Sciatic nerve (tissue), 2 donors: Measurements from ENCODE around the gene GNAZ. TPM values are rescaled to one million over a fixed set of nuclear protein-coding genes. Genes with fewer than 3 reads are reported as not detected.
A peak's percentile ranks its signal among the peaks of the same experiment; 100 is the strongest.

ENCODE experiments used
- ATAC-seq: fragments of 200-7000 bp; cut with Tn5 transposase; one replicate; pipeline ENCODE4 v1.9.1; 2020; ENCODE audit warnings: mild to moderate bottlenecking, moderate library complexity
- DNase-seq: peaks from one replicate; pipeline ENCODE4 v3.0.0-alpha.2; 2020; ENCODE audit warnings: low spot score
- intact Hi-C: fragments of 100-400 bp; cut with DNase I; formaldehyde crosslinking; loops from one replicate; pipeline ENCODE4 v1.14.2; 2022
- total RNA-seq: library from RNA; stranded (reverse); fragmentation: NEBNext Ultra II Directional; extraction: Animal tissue kit (Norgen Biotek cat#: 25700); gene quantifications from one replicate; pipeline ENCODE4 v1.2.1, GENCODE V29; 2021
- donor health status: DM: no; HTN: no; CAD: no.
- donor health status: DM: no; HTN: no; CAD: no.

The GNAZ gene
- total RNA-seq, 1 donor from 2014 or later: 22.8 TPM

DNA sequence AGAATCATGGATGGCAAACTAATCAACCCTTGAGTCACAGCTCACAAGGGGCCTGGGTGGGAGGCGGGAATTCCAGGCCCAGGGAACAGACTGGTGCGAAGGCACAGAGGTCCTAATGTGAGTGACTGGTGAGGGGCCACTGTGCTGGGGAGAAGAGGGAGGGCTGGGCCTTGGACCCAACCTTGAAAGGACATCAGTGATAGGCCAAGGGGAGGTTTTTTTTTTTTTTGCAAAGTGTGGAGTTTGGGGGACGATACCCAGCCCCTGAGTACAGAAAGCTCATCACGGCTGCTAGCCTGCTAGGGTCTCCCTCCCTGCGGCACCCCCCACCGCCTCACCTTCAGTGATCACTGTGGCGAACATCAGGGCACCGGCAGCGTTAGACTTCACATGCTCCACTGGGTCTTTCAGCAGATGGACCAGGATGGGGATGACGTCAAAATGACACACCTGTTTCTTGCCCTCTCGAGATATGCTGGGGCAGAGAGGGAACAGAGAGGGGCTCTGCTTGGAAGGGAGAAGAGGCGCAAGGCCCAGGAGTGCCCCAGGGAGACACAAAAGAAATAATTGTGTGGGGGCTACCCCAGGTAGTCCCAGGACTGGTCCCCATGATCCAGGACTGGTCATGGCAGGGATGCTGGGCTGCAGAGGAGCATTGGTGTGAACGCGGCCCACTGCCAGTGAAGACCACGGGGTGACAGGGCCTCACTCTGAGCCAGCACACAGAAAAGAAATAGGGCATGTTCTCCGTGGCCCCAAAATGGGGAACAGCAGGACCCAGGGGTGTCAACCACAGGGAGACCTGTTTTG lies 8.6 kb upstream of the GNAZ start:
- ATAC-seq: no peak
- DNase-seq: peak; percentile 38
- intact Hi-C loops: loop anchor here (2.0 kb wide), 1 partner anchor 17 kb away; no protein-coding TSS in a partner anchor

- no peak for DNase-seq
- intact Hi-C loops: loop anchor here (2.0 kb wide), 1 partner anchor 18 kb away; no protein-coding TSS in a partner anchor
- ATAC-seq: no peak
Measured at GRCh38 chr22:23062616-23063538, 7.4 kb upstream of the GNAZ start.

DNA sequence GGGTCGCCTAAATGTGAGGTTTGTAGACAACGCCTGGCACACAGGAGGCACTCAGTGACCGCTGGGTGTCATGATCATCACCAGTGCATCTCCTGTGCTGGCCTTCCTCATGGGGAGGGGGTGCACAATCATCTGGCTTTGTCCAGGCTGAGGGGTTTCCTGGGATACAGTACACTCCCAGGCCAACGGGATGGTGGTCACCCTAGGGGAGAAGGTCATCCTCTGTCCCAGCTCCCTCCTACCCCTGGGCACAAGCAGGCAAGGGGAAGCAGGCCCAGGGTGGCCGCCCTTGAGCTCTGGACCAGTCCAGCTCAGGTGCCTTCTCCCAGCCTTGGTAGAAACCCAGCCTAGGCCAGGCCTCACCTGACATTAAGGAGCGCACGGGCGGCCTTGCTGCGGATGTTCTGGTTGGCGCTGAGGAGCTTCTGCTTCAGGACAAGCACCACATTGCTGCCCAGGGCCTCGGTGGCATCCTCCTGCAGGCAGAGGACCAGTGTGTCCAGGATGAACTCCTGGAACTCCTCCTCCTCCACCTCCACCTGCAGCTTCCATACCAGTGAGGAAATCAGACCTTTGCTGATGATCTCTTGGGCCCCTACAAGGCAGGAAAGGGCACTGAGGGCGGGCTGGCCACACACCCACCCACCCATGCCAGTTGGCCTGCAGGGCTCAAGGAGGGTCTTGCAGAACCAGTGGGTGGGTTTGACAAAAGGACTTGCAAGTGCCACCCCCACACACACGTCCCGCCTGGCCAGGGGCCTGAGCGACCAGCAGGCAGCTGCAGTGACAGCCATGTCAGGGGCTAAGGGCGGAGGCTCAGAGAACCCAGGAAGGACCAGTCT lies 6.6 kb upstream of the GNAZ start:
- DNase-seq (peak; percentile 40), ATAC-seq (no peak)

DNA sequence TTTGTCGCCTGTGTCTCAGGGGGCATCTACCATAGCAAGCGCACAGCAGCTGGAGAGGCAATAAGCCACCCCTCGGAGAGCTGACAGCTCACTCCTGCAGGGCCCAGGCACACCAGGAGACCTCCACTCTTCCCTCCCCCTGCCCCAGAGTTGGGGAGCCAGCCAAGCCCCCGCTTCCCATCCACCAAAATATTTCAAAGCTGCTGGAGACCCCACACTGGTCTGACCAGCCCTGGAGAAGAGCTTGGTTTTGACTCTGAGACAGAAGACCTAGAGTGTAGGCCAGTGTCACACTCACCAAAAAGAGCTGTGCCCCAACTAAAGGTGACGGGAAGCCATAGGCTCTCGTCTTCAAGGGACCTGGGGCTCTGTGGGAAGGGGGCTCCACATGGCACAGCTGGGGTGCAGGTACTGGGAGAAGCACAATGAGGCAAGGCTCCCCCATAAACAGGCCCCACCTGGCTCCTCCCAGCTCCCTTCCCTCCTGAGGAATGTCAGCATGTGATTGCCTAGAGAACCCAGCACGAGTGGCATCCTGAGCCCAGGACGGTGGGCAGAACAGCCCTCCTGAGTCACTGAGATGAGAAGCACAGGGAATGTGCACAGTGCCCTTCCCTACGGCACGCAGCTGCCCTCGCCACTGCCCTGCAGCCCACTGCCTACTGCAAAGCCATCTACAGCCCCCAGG lies 5.8 kb upstream of the GNAZ start:
- ATAC-seq (no peak), DNase-seq (peak; percentile 35)
- intact Hi-C loops: no loop called here

More for the DNA sequence above, 6.6 kb upstream of the GNAZ start:
- intact Hi-C loops: loop anchor here (2.0 kb wide), 1 partner anchor 19 kb away; no protein-coding TSS in a partner anchor

DNA sequence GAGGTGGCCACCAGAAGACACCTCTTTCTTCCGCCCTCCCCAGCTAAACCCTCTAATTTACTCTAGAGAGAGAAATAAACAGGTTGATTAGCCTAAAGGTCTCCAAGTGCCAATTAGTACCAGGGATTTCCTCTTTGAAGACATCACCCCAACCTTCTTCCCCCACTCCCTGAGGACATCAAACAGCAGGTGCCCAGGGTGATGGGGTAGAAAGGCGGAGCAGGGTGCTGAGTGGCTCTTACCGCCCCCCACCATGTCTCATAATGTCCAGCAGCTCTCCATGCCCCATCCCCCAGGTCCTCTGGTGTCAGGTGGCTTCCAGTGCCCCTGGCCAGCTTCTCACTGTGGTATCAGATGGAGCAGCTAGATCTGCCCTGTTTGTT lies 5.3 kb upstream of the GNAZ start:
- intact Hi-C loops: no loop called here
- ATAC-seq (no peak), DNase-seq (peak; percentile 45)

- DNase-seq: peak; percentile 36
- ATAC-seq: no peak
- intact Hi-C loops: no loop called here
Measured at GRCh38 chr22:23065495-23066122, 4.7 kb upstream of the GNAZ start.

DNA sequence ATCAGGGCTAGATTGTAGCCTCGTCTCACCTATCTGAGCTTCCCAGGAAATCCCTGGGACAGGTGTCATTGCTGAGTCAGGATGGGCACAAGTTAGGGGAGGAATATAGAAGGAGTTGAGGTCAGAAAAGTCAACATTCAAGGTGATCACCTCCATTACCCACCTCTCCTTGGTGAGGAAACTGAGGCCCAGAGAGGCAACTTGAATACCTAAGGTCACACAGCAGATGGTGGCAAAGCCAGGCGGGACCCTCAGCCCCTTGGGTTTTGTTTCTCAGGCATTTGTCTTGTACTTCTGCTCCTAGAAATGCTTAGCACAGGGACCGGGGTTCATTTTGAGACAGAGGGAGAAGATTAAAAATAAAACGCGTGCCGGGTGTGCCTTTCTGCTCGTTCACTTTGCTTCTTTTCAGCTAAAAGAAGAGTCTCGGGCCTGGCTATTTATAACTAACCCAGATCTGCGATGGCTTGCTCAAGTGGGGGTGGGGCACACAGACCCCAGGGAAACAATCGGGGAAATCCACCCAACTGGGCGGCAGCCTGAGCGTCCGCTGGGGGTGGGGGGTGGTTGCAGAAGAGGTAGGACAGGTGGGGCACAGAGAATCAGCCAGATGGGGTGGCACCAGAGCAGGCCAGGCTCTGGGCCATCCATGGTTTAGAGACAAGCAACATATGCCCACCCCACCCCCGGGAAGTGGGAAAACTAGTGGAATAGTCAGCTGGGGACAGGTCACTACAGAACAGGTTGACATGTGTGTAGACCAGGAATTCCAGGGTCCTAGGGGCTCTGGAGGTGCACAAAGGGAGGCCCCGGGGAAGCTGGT lies 3.9 kb upstream of the GNAZ start:
- intact Hi-C loops: no loop called here
- no peak for ATAC-seq
- DNase-seq: peak; percentile 51

DNA sequence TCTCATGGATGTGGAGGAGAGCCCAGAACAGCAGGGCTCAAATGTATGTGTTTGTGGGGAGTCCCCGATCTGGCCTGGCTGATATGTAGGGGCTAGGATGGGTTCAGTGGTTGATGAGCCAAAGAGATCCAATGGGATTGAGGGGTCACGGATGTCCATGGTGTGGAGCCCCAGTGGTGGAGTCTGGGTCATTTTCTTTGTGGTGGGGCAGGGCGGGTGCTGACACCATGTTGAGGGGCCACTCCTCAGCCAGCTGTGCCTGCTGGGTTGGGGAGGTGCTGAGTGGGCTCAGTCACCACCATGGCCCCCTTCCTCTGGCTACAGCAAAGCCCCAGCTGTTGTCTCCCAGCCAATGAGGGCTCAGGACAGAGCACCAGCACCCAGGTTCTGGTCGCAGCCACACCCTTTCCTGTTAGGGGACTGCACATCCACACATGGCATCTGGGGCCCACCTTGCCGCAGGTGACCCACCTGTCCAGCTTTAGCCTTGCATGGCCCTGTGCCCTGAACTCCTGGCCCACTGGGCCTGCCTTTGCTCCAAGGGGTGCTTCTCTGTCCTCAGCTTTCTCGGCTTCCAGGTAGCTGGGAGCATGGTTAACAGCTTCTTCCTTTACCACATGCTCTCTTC lies 3.2 kb upstream of the GNAZ start:
- intact Hi-C loops: no loop called here
- ATAC-seq (no peak), DNase-seq (peak; percentile 39)

DNA sequence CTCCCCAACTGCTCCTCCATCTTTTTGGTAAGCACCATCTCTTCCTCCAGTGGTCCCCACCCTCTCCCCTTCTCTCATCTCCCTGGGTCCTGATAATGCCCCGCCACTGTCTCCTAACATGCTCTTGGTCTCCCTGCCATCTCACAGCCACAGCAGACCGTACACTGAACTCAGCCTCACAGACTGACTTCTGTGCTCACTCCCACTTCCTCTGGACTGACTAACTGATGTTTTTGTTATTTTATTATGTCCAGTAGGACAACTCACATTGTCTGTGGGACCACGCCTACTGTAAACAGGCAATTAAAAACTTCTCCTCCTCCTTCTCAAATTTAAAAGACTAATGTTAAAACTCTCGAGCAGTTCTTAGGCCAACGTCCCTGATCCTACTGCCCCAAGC lies 2.6 kb upstream of the GNAZ start:
- ATAC-seq (no peak), DNase-seq (no peak)
- intact Hi-C loops: no loop called here

- intact Hi-C loops: no loop called here
- ATAC-seq: no peak
- DNase-seq: peak; percentile 56
Measured at GRCh38 chr22:23068096-23068831, 2.1 kb upstream of the GNAZ start.

DNA sequence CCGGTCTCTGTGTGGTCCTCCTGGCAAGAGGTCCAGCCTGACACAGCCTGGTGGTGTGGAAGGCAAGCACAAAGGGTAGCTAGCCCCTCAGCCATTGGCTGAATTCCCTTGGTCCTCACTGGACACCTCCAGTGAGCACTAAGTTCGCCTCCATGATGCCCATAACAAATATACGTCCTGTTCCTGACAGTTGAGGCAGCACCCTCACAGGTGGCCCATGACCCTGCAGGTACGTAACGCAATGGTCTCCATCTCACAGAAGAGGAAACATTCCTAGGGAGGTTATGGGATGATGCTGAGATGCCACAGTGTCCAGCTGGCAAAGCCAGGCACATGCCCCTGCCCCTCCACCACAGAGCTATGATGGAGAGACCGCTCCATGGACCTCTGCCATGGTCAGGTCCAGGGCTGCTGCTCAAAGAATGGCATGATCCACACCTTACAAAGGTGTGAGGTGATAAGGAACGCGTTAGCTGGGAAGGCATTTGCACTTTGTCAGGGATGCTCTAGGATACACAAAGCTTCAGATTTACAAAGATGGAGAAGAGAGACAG lies 1.4 kb upstream of the GNAZ start:
- DNase-seq: peak; percentile 36
- ATAC-seq: no peak
- intact Hi-C loops: no loop called here

DNA sequence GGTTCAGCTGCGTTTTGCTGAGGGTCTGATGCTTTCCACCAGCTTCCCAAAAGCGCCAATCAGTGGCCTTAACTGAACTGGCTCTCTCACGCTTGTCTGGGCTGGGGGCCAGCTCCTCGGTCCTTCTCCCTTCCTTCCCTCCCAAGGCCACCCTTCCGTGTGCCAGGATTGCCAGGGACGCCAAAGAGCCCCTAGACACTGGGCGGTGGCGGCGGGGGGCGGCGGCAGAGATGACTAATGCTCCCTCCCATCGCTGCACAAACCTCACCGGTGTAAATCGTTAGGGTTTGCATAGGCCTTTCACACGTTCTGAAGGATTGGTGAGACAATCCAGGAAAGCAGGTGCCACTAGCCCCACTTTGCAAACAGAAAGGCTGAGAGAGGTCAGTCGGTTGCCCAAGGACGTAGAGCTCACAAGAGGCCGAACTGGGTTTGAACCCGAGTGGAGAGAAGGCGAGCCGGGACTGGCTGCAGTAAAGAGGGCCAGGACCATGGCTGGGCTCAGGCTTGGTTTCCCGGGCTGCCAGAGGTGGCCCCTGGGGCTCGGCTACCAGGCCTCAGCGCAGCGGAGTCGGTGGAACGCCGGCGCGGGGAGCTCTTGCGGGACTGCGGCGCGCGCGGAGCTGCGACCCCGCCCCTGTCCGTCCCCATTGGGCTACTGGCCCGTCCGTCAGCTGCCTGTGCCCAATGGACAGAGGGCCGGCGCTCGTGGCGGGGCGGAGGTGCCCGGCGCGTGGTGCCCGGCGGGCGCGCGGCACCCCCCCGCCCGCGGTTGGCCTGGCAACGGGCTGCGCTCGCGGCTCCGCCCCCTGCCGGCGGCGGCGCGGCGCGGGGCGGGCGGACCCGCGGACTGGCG lies 589 bp upstream of the GNAZ start:
- peak; percentile 97 for ATAC-seq
- intact Hi-C loops: no loop called here
- peak; percentile 96 for DNase-seq

DNA sequence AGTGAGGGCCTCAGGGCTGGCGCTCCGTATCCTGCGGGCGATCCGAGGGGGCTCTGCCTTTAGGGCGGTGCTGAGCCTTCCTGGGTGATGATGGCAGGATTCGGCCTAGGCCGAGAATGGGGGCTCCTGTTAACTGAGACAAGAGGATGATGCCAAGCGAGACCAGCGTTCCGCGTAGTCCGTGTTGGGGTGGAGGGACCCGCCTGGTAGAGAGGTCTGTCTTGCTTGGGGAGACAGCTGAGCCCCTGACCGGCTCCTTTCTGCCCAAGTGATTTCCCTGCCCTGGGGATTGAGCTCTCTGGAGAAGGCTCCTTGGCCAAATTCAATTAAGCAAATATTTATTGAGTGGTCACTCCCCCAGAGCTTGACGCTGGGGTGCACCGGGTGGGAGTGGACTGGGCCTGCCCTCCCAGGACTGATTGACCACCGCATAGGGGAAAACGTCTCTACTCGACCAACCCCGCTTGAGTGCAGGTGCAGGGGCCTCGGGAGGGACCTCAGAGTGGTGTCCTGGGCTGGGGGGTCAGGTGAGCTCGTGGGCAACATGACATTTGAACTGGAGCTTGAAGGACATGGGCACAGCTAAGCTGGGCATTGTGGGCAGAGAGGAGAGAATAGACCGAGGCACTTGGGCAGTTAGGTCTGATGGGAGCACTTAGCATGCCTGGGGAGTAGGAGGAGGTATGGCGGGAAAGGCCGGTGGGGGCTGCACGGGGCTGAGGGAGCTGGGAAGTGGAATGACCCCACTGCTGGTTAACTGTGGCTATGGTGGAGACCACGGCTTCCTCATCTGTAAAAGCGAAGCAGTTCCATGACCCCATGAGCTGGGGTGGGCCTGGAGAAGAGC lies 1.1 kb downstream of the GNAZ start:
- ATAC-seq (no peak), DNase-seq (peak; percentile 59)
- intact Hi-C loops: no loop called here
